Measurements from ENCODE around the gene PGLYRP4.

PGLYRP4 gene

DNA sequence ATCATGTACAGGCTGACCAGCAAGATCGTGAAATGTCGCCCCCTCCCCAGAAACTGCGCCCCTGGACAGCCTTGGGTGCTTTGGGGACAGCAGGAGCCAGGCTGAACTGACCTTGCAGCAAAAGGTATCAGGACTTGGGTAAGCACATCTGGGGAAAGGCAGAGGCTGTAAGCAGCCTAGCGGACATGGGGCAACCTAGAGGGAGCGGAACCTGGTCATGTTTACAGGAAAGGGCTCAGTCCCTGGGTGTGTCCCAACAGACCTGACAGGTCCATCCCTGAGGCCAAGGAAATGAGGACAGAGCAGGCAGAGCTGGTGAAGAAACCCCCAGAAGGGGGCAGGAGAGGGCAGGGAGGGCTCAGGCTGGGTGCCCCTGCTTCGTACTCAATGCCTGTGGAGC lies 45.3 kb upstream of the PGLYRP4 start:
- no peak overlapping the region for H3K27ac ChIP-seq (ENCODE audit: low read length)

DNA sequence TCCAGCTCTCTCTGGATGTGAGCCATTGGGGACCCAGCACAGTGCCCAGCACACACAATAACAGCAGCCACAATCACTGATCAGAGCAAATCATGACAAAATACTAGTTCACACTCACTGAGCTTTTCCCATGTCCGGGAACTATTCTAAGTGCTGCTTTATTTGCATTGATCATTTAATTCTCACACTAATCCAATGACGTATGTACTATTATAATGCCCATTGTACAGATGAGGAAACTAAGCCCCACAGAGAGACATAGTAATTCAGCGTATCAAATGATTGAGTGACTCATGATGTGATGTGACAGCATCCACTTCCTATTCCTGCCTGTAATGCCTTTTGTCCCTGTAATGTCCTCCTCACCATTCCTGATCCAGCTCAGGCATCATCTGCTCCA lies 44.2 kb upstream of the PGLYRP4 start:
- H3K9me3 ChIP-seq (ENCODE audit: insufficient read depth, low read length, severe bottlenecking): no peaks in the 10 kb centered on the region
- H3K27me3 ChIP-seq (ENCODE audit: insufficient read depth, low read length, poor library complexity): no peaks in the 10 kb centered on the region
- H3K27ac ChIP-seq (ENCODE audit: low read length): no peak overlapping the region
- no peaks in the 10 kb centered on the region for H3K4me1 ChIP-seq (ENCODE audit: insufficient read depth, low read length)
- TF ChIP-seq, protein P1, sequence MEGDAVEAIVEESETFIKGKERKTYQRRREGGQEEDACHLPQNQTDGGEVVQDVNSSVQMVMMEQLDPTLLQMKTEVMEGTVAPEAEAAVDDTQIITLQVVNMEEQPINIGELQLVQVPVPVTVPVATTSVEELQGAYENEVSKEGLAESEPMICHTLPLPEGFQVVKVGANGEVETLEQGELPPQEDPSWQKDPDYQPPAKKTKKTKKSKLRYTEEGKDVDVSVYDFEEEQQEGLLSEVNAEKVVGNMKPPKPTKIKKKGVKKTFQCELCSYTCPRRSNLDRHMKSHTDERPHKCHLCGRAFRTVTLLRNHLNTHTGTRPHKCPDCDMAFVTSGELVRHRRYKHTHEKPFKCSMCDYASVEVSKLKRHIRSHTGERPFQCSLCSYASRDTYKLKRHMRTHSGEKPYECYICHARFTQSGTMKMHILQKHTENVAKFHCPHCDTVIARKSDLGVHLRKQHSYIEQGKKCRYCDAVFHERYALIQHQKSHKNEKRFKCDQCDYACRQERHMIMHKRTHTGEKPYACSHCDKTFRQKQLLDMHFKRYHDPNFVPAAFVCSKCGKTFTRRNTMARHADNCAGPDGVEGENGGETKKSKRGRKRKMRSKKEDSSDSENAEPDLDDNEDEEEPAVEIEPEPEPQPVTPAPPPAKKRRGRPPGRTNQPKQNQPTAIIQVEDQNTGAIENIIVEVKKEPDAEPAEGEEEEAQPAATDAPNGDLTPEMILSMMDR (IDR thresholded peaks at IDR 0.05; ENCODE audit: borderline replicate concordance, extremely low read depth, low read length, poor library complexity, severe bottlenecking): no peak
- no peak for TF ChIP-seq EZH2 (IDR thresholded peaks at IDR 0.05; ENCODE audit: borderline replicate concordance, low read depth, low read length, severe bottlenecking)
- H3K36me3 ChIP-seq (ENCODE audit: insufficient read depth, low read length): no peaks in the 10 kb centered on the region
- H3K4me2 ChIP-seq (ENCODE audit: insufficient read depth, low read length): no peak overlapping the region
- H3K9ac ChIP-seq (ENCODE audit: low read depth, low read length): no peak overlapping the region
- DNase-seq (no peak), ATAC-seq (ENCODE audit: insufficient read depth, low read depth) (no peak)
- H3K4me3 ChIP-seq (ENCODE audit: low read depth in 1 of 2, low read length in 2 of 2): no peak overlapping the region
- peaks cover 7% of the 10 kb centered on the region for H4K20me1 ChIP-seq (ENCODE audit: insufficient read depth, low read length)
- no peaks in the 10 kb centered on the region for H3K79me2 ChIP-seq (ENCODE audit: insufficient read depth, low read length)
- H2AFZ ChIP-seq (ENCODE audit: low read depth, low read length): no peak overlapping the region

More for the DNA sequence above, 45.3 kb upstream of the PGLYRP4 start:
- Histone ChIP-seq H3K4me2 (ENCODE audit: insufficient read depth, low read length) (no peak overlapping the region), H3K4me1 (ENCODE audit: insufficient read depth, low read length) (no peaks in the 10 kb centered on the region), H3K79me2 (ENCODE audit: insufficient read depth, low read length) (no peaks in the 10 kb centered on the region), H3K36me3 (ENCODE audit: insufficient read depth, low read length) (no peaks in the 10 kb centered on the region), H3K27me3 (ENCODE audit: insufficient read depth, low read length, poor library complexity) (no peaks in the 10 kb centered on the region), H4K20me1 (ENCODE audit: insufficient read depth, low read length) (peaks cover 7% of the 10 kb centered on the region), H3K9me3 (ENCODE audit: insufficient read depth, low read length, severe bottlenecking) (no peaks in the 10 kb centered on the region), H3K9ac (ENCODE audit: low read depth, low read length) (no peak overlapping the region), H2AFZ (ENCODE audit: low read depth, low read length) (no peak overlapping the region), H3K4me3 (ENCODE audit: low read depth in 1 of 2, low read length in 2 of 2) (no peak overlapping the region)
- DNase-seq (no peak), ATAC-seq (ENCODE audit: insufficient read depth, low read depth) (no peak)
- TF ChIP-seq, protein P1 (IDR thresholded peaks at IDR 0.05; ENCODE audit: borderline replicate concordance, extremely low read depth, low read length, poor library complexity, severe bottlenecking): peak; percentile 17
- no peak for TF ChIP-seq EZH2 (IDR thresholded peaks at IDR 0.05; ENCODE audit: borderline replicate concordance, low read depth, low read length, severe bottlenecking)

- ATAC-seq (ENCODE audit: insufficient read depth, low read depth) (no peak), DNase-seq (no peak)
- peaks cover 7% of the 10 kb centered on the region for H4K20me1 ChIP-seq (ENCODE audit: insufficient read depth, low read length)
- H3K27me3 ChIP-seq (ENCODE audit: insufficient read depth, low read length, poor library complexity): no peaks in the 10 kb centered on the region
- H3K4me3 ChIP-seq (ENCODE audit: low read depth in 1 of 2, low read length in 2 of 2): no peak overlapping the region
- H2AFZ ChIP-seq (ENCODE audit: low read depth, low read length): no peak overlapping the region
- H3K9ac ChIP-seq (ENCODE audit: low read depth, low read length): no peak overlapping the region
- no peaks in the 10 kb centered on the region for H3K36me3 ChIP-seq (ENCODE audit: insufficient read depth, low read length)
- no peak overlapping the region for H3K4me2 ChIP-seq (ENCODE audit: insufficient read depth, low read length)
- no peaks in the 10 kb centered on the region for H3K9me3 ChIP-seq (ENCODE audit: insufficient read depth, low read length, severe bottlenecking)
- H3K27ac ChIP-seq (ENCODE audit: low read length): no peak overlapping the region
- TF ChIP-seq, protein P1 (IDR thresholded peaks at IDR 0.05; ENCODE audit: borderline replicate concordance, extremely low read depth, low read length, poor library complexity, severe bottlenecking): no peak
- no peak for TF ChIP-seq EZH2 (IDR thresholded peaks at IDR 0.05; ENCODE audit: borderline replicate concordance, low read depth, low read length, severe bottlenecking)
- H3K4me1 ChIP-seq (ENCODE audit: insufficient read depth, low read length): no peaks in the 10 kb centered on the region
- no peaks in the 10 kb centered on the region for H3K79me2 ChIP-seq (ENCODE audit: insufficient read depth, low read length)
These were observed 43.6 kb upstream of the PGLYRP4 start for GRCh38 chr1:153392258-153392657.
